HFFc6 (cell line): ENCODE results near the gene SYNPO2L. TPM values are rescaled to one million over a fixed set of nuclear protein-coding genes. Genes with fewer than 3 reads are reported as not detected.
"Not testable (repeated sequence)": the region's sequence is repeated elsewhere in the genome, so short reads cannot be mapped to it uniquely, and the experiment has no call there.

ENCODE experiments used
- DNase-seq: peaks from one replicate; pipeline ENCODE4 v3.0.0-alpha.2; 2018
- H3K27ac Mint-ChIP-seq: 2 replicates; pipeline ENCODE4 v1.8.0; 2020; ENCODE audit warnings: mild to moderate bottlenecking, mixed read lengths
- H3K27me3 Mint-ChIP-seq: 2 replicates; pipeline ENCODE4 v1.8.0; 2021; ENCODE audit warnings: mild to moderate bottlenecking, moderate library complexity, mixed read lengths; ENCODE audit not compliant: insufficient read depth
- H3K36me3 Mint-ChIP-seq: 2 replicates; pipeline ENCODE4 v1.8.0; 2021; ENCODE audit warnings: low read depth, mixed read lengths
- H3K4me1 Mint-ChIP-seq: 2 replicates; pipeline ENCODE4 v1.8.0; 2020; ENCODE audit warnings: low read depth, mixed read lengths
- H3K4me3 Mint-ChIP-seq: 2 replicates; pipeline ENCODE4 v1.8.0; 2020; ENCODE audit warnings: mild to moderate bottlenecking, moderate library complexity, mixed read lengths
- H3K9me3 Mint-ChIP-seq: 2 replicates; pipeline ENCODE4 v1.8.0; 2020; ENCODE audit warnings: mild to moderate bottlenecking, mixed read lengths
- total RNA-seq, 6 experiments: library from RNA; stranded (reverse); fragmentation: NEBNext Ultra II Directional; extraction: Animal tissue kit (Norgen Biotek cat#: 25700); gene quantifications; 2 replicates in 1 of 6; 3 replicates in 5 of 6; pipeline ENCODE4 v1.2.3, GENCODE V29; 2021
- TF ChIP-seq, protein P1 (sequence below): fragments of 200-600 bp; sonication (generic); IDR thresholded peaks from 2 replicates; pipeline ENCODE4 v1.5.0; 2021; ENCODE audit warnings: antibody characterized with exemption, mild to moderate bottlenecking

The SYNPO2L gene
- total RNA-seq, 6 experiments from 2014 or later, result 1.5 to 3.3 (median 1.6) TPM

DNA sequence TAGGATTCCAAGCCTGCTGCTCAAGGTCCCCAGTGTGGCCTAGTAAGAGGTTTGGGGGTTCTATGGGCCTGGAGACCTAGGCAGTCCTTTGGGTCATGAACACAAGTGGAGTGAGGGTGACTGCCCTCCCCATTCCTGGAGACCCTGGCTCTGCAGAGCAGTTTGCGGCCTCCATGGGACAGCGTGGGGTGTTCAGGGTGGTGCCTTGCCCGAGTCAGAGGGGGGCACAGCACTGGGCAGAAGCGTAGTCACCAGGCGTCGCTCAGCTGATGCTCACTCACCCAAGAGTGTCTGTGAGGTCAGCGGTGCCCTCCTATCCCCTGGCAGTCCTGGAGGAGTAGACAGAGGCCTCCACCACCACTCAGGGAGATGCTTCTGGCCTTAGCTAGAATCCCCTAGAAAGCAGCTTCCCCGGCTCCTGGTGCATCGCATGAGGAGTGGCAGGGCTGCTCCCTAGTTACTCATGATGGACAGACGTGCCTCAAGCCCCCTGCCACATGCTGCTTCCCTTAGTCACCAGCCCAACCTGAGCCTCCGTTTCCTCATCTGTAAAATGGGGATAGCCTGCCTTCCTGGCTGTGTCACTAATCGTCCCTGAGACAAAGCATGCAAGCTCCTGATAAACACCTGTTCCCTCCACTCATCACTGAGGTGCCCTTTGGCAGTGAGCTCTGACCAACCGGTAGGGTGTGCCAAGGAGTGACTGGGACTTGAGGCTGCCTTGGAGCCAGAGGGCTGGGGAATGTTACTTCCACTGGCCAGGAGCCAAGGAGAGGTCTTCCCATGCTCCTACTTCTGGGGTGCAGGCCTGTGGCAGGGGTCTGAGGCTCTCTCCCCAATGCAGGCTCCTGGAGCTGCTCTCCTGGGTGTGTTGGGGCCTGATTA lies 8.6 kb upstream of the SYNPO2L start:
- H3K27me3 Mint-ChIP-seq, H3K4me3 Mint-ChIP-seq, DNase-seq, H3K27ac Mint-ChIP-seq, H3K36me3 Mint-ChIP-seq, H3K9me3 Mint-ChIP-seq: not testable (repeated sequence)
- H3K4me1 Mint-ChIP-seq, result peaks cover 45% of the 10 kb centered on the region

DNA sequence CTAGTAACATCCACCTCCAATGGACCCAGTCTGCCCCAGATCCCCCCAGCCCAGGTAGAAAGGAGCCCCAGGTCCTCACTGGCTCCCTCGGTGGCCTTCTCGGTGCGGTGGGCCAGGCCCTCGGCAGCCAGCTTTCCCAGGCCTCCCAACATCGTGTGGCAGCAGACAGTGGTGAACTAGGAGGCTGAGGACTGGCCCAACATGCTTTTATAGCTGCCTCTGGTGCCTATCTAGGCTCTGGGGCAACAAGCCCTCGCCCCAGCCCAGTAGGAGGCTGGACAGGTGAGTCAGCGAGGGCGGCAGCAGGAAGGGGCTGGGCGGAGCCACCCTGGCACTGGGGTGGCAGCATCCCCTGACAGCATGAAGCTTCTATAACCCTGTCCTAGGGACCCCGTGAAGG lies 7.8 kb upstream of the SYNPO2L start:
- H3K27ac Mint-ChIP-seq, H3K9me3 Mint-ChIP-seq, DNase-seq, H3K4me3 Mint-ChIP-seq, H3K27me3 Mint-ChIP-seq, H3K36me3 Mint-ChIP-seq: not testable (repeated sequence)
- peaks cover 41% of the 10 kb centered on the region for H3K4me1 Mint-ChIP-seq

- DNase-seq, H3K27ac Mint-ChIP-seq, H3K9me3 Mint-ChIP-seq, H3K4me3 Mint-ChIP-seq, H3K36me3 Mint-ChIP-seq, H3K27me3 Mint-ChIP-seq: not testable (repeated sequence)
- peaks cover 34% of the 10 kb centered on the region for H3K4me1 Mint-ChIP-seq
Observed at GRCh38 chr10:73662705-73663104, 6.9 kb upstream of the SYNPO2L start.

GRCh38 chr10:73655257-73655989 lies 406 bp downstream of the SYNPO2L start:
- DNase-seq, result no peak
- no peak overlapping the region for H3K27ac Mint-ChIP-seq
- H3K9me3 Mint-ChIP-seq, result no peaks in the 10 kb centered on the region
- no peaks in the 10 kb centered on the region for H3K36me3 Mint-ChIP-seq
- H3K27me3 Mint-ChIP-seq, result peaks cover 7% of the 10 kb centered on the region
- H3K4me3 Mint-ChIP-seq, result no peak overlapping the region
- TF ChIP-seq, protein P1, sequence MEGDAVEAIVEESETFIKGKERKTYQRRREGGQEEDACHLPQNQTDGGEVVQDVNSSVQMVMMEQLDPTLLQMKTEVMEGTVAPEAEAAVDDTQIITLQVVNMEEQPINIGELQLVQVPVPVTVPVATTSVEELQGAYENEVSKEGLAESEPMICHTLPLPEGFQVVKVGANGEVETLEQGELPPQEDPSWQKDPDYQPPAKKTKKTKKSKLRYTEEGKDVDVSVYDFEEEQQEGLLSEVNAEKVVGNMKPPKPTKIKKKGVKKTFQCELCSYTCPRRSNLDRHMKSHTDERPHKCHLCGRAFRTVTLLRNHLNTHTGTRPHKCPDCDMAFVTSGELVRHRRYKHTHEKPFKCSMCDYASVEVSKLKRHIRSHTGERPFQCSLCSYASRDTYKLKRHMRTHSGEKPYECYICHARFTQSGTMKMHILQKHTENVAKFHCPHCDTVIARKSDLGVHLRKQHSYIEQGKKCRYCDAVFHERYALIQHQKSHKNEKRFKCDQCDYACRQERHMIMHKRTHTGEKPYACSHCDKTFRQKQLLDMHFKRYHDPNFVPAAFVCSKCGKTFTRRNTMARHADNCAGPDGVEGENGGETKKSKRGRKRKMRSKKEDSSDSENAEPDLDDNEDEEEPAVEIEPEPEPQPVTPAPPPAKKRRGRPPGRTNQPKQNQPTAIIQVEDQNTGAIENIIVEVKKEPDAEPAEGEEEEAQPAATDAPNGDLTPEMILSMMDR, result no peak
- peaks cover 12% of the 10 kb centered on the region for H3K4me1 Mint-ChIP-seq

- H3K27ac Mint-ChIP-seq, result no peak overlapping the region
- peaks cover 29% of the 10 kb centered on the region for H3K4me1 Mint-ChIP-seq
- H3K27me3 Mint-ChIP-seq, result peaks cover 7% of the 10 kb centered on the region
- H3K4me3 Mint-ChIP-seq, result no peak overlapping the region
- H3K36me3 Mint-ChIP-seq, result no peaks in the 10 kb centered on the region
- TF ChIP-seq, protein P1, result 0 out of 2 replicates have a peak, but pooled peaks have one; percentile 26
- H3K9me3 Mint-ChIP-seq, result no peaks in the 10 kb centered on the region
- DNase-seq, result no peak
Observed at GRCh38 chr10:73653701-73654100, 2.1 kb downstream of the SYNPO2L start.

DNA sequence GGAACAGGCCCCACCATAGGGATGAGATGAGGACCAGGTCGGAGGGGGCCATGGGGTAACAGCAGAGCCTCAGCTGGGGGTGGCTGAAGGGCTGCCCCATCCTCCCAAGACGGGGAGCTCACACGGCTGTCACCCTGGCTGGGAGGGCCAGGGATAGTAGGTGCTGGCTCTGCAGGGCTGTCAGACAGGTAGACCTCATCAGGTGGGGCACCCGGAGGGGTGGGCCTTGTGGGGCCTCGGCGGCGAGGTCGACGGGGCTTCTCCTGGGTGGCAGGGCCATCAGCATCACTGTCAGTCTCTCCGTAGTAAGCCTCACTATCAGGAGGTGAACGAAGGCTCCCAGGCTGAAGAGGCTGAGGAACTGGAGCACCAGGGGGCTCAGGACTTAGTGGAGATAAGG lies 2.6 kb downstream of the SYNPO2L start:
- TF ChIP-seq, protein P1, result no peak
- DNase-seq, result no peak
- Mint-ChIP-seq H3K4me3 (no peak overlapping the region), H3K27ac (no peak overlapping the region), H3K36me3 (no peaks in the 10 kb centered on the region), H3K9me3 (no peaks in the 10 kb centered on the region), H3K27me3 (peaks cover 7% of the 10 kb centered on the region), H3K4me1 (peaks cover 31% of the 10 kb centered on the region)
